ENCODE data around the gene OR52E2.
"Not testable (repeated sequence)": the region's sequence is repeated elsewhere in the genome, so short reads cannot be mapped to it uniquely, and the experiment has no call there.

Gene OR52E2

GRCh38 chr11:5059391-5059790, at the start of gene OR52E2:
Gene OR52E2 (minus strand): TSS chr11:5059627. CDS start chr11:5059627, 0 bp downstream.
- no peak for DNase-seq

- no peak for DNase-seq
Observed at GRCh38 chr11:5107285-5107684, 47.9 kb upstream of the OR52E2 start.

- no peak for DNase-seq
Observed at GRCh38 chr11:5103066-5103465, 43.6 kb upstream of the OR52E2 start.

GRCh38 chr11:5102246-5102645, 42.8 kb upstream of the OR52E2 start:
- DNase-seq: no peak

- DNase-seq: no peak
Observed at GRCh38 chr11:5096011-5096410, 36.6 kb upstream of the OR52E2 start.

- DNase-seq: no peak
Observed at GRCh38 chr11:5092821-5093585, 33.6 kb upstream of the OR52E2 start.

- no peak for DNase-seq
Observed at GRCh38 chr11:5090668-5091067, 31.2 kb upstream of the OR52E2 start.

- no peak for DNase-seq
Observed at GRCh38 chr11:5088556-5088955, 29.1 kb upstream of the OR52E2 start.

GRCh38 chr11:5083602-5084001, 24.2 kb upstream of the OR52E2 start:
- DNase-seq: no peak

GRCh38 chr11:5081405-5081804, 22.0 kb upstream of the OR52E2 start:
- no peak for DNase-seq

GRCh38 chr11:5071799-5072198, 12.4 kb upstream of the OR52E2 start:
- no peak for DNase-seq

- DNase-seq: no peak
Observed at GRCh38 chr11:5069272-5069671, 9.8 kb upstream of the OR52E2 start, which contains the start of gene OR52E1. Gene OR52E1 (plus strand): TSS chr11:5069572.

- no peak for DNase-seq
Observed at GRCh38 chr11:5065027-5065426, 5.6 kb upstream of the OR52E2 start.

- not testable (repeated sequence) for DNase-seq
Observed at GRCh38 chr11:5058679-5059078, 748 bp downstream of the OR52E2 start.

GRCh38 chr11:5046754-5047330, 12.6 kb downstream of the OR52E2 start:
- no peak for DNase-seq

- DNase-seq: no peak
Observed at GRCh38 chr11:5046226-5046625, 13.2 kb downstream of the OR52E2 start, which contains the start of gene OR52J3. Gene OR52J3 (plus strand): TSS chr11:5046526. CDS start chr11:5046526, 0 bp downstream.

- no peak for DNase-seq
Observed at GRCh38 chr11:5043380-5043779, 16.0 kb downstream of the OR52E2 start.

GRCh38 chr11:5042091-5042490, 17.3 kb downstream of the OR52E2 start:
- DNase-seq: no peak

- DNase-seq: no peak
Observed at GRCh38 chr11:5040876-5041275, 18.6 kb downstream of the OR52E2 start.

GRCh38 chr11:5038341-5038740, 21.1 kb downstream of the OR52E2 start:
- DNase-seq: no peak

GRCh38 chr11:5037926-5038325, 21.5 kb downstream of the OR52E2 start:
- DNase-seq: no peak

- DNase-seq: no peak
Observed at GRCh38 chr11:5036669-5037068, 22.8 kb downstream of the OR52E2 start.

- no peak for DNase-seq
Observed at GRCh38 chr11:5021996-5022395, 37.4 kb downstream of the OR52E2 start.

- no peak for DNase-seq
Observed at GRCh38 chr11:5013012-5013411, 46.4 kb downstream of the OR52E2 start.

GRCh38 chr11:5011254-5011653, 48.2 kb downstream of the OR52E2 start:
- DNase-seq: no peak
